Measurements from ENCODE around the gene SV2B.

Gene SV2B

DNA sequence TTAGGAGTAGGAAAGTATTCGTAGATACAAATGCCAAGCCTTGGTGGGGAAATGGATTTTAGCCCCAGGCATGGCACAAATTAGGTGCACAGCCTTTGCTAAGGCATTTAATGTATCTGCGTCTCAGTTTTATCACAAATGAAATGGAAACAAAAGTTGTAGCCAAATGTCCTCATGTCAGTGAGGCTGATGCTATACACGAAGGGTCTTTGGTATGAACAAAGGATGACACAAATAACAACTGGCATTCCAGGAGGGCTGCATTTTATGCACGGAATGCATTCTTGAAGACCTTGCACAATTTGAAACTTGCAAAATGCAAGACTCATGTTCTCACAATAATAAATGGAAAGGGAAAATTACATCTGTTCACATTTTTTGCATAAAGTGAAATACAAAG, 181.9 kb downstream of the SV2B start:
- no peak for DNase-seq (ENCODE audit: low read depth)
- TF ChIP-seq, protein P1, sequence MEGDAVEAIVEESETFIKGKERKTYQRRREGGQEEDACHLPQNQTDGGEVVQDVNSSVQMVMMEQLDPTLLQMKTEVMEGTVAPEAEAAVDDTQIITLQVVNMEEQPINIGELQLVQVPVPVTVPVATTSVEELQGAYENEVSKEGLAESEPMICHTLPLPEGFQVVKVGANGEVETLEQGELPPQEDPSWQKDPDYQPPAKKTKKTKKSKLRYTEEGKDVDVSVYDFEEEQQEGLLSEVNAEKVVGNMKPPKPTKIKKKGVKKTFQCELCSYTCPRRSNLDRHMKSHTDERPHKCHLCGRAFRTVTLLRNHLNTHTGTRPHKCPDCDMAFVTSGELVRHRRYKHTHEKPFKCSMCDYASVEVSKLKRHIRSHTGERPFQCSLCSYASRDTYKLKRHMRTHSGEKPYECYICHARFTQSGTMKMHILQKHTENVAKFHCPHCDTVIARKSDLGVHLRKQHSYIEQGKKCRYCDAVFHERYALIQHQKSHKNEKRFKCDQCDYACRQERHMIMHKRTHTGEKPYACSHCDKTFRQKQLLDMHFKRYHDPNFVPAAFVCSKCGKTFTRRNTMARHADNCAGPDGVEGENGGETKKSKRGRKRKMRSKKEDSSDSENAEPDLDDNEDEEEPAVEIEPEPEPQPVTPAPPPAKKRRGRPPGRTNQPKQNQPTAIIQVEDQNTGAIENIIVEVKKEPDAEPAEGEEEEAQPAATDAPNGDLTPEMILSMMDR (IDR thresholded peaks at IDR 0.05; ENCODE audit: insufficient read depth, low read depth, low read length, missing control alignments), result no peak
- no peak overlapping the region for H3K4me3 ChIP-seq (ENCODE audit: low read length)

DNA sequence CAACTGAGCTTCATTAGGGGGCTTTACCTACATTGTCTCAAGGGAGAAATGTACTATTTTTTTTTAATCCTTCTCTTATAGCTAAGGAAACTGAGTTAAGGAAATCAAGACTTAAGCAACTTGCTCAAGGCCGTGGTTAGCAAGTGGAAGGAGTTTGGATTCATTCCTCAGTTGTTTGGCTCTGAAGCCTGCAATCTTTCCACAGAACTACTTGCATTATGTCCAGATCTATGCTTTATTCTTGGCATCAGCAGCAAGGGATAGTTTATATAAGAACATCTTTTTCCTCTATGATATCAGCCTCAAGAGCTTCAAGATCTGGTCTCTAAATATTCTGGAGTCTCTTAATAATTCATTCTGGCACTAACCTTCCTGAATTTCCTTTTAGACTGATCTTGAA, 182.4 kb downstream of the SV2B start:
- TF ChIP-seq, protein P1 (IDR thresholded peaks at IDR 0.05; ENCODE audit: insufficient read depth, low read depth, low read length, missing control alignments), result no peak
- no peak overlapping the region for H3K4me3 ChIP-seq (ENCODE audit: low read length)
- no peak for DNase-seq (ENCODE audit: low read depth)

DNA sequence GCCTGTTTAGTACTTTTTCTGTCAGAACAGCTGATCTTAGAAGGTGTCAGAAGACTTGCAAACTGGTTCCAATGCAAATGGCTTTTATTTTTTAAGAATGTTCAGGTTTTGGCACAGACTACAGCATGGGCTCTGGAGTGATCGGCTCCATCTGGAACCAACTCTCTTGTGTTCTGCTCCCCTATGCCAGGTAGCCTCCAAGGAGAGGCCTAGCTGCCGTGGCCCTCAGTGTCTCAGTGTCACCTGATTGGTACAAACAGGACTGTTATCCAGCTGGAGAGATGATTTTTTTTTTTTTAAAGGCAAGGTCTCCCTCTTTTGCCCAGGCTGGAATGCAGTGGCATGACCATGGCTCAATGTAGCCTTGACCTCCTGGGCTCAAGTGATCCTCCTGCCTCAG, 183.1 kb downstream of the SV2B start:
- no peak overlapping the region for H3K4me3 ChIP-seq (ENCODE audit: low read length)
- DNase-seq (ENCODE audit: low read depth), result no peak
- TF ChIP-seq, protein P1 (IDR thresholded peaks at IDR 0.05; ENCODE audit: insufficient read depth, low read depth, low read length, missing control alignments), result no peak

DNA sequence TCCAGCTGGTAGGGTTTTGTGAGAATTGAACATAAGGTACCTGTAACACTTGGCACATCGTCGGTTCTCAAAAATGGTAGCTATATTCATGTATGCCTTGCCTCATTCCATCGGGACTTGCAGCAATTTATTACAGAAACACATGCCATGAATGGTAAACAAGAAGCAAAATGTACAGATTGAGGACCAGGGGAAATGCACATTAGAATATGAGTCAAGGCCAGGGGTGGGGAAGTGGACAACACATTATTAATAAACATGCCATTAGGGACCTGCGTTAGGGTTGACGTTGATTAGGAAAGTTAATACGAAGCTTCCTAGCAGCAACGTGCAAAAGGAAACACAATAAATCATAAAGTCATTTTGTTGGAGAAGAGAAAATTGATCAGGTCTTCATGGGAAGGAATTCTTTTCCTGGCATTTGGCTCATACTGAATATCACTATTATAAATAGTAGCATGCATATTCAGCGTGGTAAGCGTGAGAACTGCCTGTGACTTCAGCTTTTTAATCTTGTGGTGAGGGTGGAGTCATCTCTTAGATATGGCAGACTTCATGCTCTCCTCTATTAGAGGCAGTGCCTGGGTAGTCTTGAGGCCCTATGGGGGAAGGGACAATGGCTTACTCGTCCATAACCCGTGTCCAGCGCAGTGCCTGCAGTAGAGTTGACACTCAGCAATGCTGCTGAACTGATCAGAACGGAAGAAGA, 184.9 kb downstream of the SV2B start:
- TF ChIP-seq, protein P1 (IDR thresholded peaks at IDR 0.05; ENCODE audit: insufficient read depth, low read depth, low read length, missing control alignments), result no peak
- DNase-seq (ENCODE audit: low read depth), result no peak

DNA sequence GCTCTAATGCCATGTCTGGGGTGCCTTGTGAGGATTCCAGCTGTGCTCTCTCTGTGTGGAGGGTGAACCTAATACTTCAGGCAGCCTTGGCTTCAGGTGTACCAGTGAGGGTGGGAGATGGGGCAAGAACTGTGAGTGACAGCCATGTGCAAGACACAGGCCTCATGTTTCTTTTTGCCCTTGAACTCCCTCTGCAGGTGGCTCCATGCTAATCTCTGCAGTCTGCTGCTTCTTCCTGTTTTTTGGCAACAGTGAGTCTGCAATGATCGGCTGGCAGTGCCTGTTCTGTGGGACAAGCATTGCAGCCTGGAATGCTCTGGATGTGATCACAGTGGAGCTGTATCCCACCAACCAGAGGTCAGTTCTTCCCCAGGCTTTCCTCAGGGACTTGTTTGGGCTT, 189.3 kb downstream of the SV2B start:
- TF ChIP-seq, protein P1 (IDR thresholded peaks at IDR 0.05; ENCODE audit: insufficient read depth, low read depth, low read length, missing control alignments), result no peak
- DNase-seq (ENCODE audit: low read depth), result no peak
- no peak overlapping the region for H3K4me3 ChIP-seq (ENCODE audit: low read length)

More for the DNA sequence above, 184.9 kb downstream of the SV2B start:
- H3K4me3 ChIP-seq (ENCODE audit: low read length), result no peak overlapping the region

DNA sequence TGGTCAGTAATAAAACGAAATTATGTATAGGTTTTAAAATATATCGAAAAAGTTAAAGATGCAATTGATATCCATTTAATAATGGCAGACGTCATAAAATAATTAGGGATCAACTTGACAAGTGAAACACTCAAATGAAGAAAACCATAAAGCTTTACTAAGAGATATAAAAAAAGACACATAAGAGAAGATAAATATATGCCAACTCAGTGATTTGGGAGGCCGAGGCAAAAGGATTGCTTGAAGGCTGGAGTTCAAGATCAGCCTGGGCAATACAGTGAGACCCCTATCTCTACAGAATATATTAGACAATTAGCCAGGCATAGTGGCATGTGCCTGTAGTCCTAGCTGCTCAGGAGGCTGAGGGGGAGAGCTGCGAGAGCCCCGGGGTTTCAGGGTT, 190.5 kb downstream of the SV2B start:
- H3K4me3 ChIP-seq (ENCODE audit: low read length), result no peak overlapping the region
- no peak for DNase-seq (ENCODE audit: low read depth)
- TF ChIP-seq, protein P1 (IDR thresholded peaks at IDR 0.05; ENCODE audit: insufficient read depth, low read depth, low read length, missing control alignments), result no peak

DNA sequence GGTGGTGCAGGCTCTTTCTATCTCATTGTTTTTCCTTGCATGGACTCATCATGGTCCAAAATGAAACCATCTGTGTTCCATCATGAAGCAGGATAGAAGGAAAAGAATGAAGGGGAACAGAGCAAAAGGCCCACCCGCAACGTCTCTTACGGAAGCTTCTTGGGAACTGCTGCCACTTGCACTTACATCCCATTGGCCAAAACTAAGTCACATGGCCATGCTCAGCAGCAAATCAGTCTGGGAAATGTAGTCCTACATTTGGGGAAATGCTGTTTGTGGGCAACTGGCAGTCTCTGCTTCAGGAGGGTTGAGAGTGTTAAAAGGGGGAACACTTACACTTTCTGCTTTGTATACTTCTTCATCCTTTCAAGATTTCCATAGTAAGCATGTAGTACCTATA, 191.6 kb downstream of the SV2B start:
- TF ChIP-seq, protein P1 (IDR thresholded peaks at IDR 0.05; ENCODE audit: insufficient read depth, low read depth, low read length, missing control alignments), result no peak
- DNase-seq (ENCODE audit: low read depth), result no peak
- no peak overlapping the region for H3K4me3 ChIP-seq (ENCODE audit: low read length)

Data from epithelial cell of esophagus (primary cell).